NCI-H2107 treated with DMSO at 0.1 percent for 48 hours (cell line): ENCODE measurements around the gene DPEP1.
"Not testable (repeated sequence)": the region's sequence is repeated elsewhere in the genome, so short reads cannot be mapped to it uniquely, and the experiment has no call there.

Source experiments
- DNase-seq: peaks from one replicate; lab custom pipeline; 2025; ENCODE audit not compliant: unreplicated experiment; lab: John Stamatoyannopoulos, UW

DPEP1 gene

GRCh38 chr16:89613231-89613953 is at the start of gene DPEP1:
TSS of gene DPEP1 (plus strand) at chr16:89613642. CDS start at chr16:89630411, 16,769 bp downstream.
- DNase-seq: no peak

GRCh38 chr16:89564476-89565255 is 48.8 kb upstream of the DPEP1 start:
- DNase-seq: peak; percentile 37

GRCh38 chr16:89565256-89565505 is 48.3 kb upstream of the DPEP1 start:
- no peak for DNase-seq

GRCh38 chr16:89565506-89566372 is 47.7 kb upstream of the DPEP1 start:
- DNase-seq: peak; percentile 42

- DNase-seq: no peak
Measured at GRCh38 chr16:89567656-89568594, 45.5 kb upstream of the DPEP1 start.

GRCh38 chr16:89569506-89570341 is 43.7 kb upstream of the DPEP1 start:
- DNase-seq: no peak

GRCh38 chr16:89570342-89570923 is 43.0 kb upstream of the DPEP1 start:
- no peak for DNase-seq

GRCh38 chr16:89570983-89571598 is 42.4 kb upstream of the DPEP1 start:
- DNase-seq: not testable (repeated sequence)

GRCh38 chr16:89571636-89572035 is 41.8 kb upstream of the DPEP1 start:
- DNase-seq: no peak

GRCh38 chr16:89572073-89572484 is 41.4 kb upstream of the DPEP1 start:
- no peak for DNase-seq

GRCh38 chr16:89572485-89573205 is 40.8 kb upstream of the DPEP1 start:
- DNase-seq: no peak

GRCh38 chr16:89573826-89574680 is 39.4 kb upstream of the DPEP1 start:
- no peak for DNase-seq

- peak; percentile 8 for DNase-seq
Measured at GRCh38 chr16:89574681-89575246, 38.7 kb upstream of the DPEP1 start.

- no peak for DNase-seq
Measured at GRCh38 chr16:89575247-89576152, 37.9 kb upstream of the DPEP1 start, which contains the start of gene CPNE7. TSS of gene CPNE7 (plus strand) at chr16:89575758. CDS start at chr16:89575898, 140 bp downstream.

- DNase-seq: no peak
Measured at GRCh38 chr16:89576153-89577054, 37.0 kb upstream of the DPEP1 start.
